WTC11 (cell line): ENCODE data around the gene RFNG. TPM values are rescaled to one million over a fixed set of nuclear protein-coding genes. Genes with fewer than 3 reads are reported as not detected.

Experiments
- ATAC-seq: fragments of 200-7000 bp; cut with Tn5 transposase; 2 replicates; pipeline ENCODE4 v1.10.0; 2021; ENCODE audit warnings: mild to moderate bottlenecking, moderate library complexity
- CTCF ChIA-PET: fragments of 300-600 bp; sonication (Branson Sonifier 250); formaldehyde crosslinking; loops from one replicate; lab custom pipeline; 2021; ENCODE audit warnings: antibody characterized with exemption; lab: Charles Lee
- POLR2A ChIA-PET: fragments of 350-600 bp; sonication (Branson Sonifier 250); formaldehyde crosslinking; loops from one replicate; lab custom pipeline; 2021; ENCODE audit warnings: antibody characterized with exemption; lab: Charles Lee
- DNase-seq: peaks from one replicate; pipeline ENCODE4 v3.0.0; 2021; ENCODE audit warnings: low spot score
- H3K27ac Mint-ChIP-seq: 2 replicates; pipeline ENCODE4 v1.8.0; 2021; ENCODE audit warnings: mixed read lengths
- H3K27me3 Mint-ChIP-seq: 2 replicates; pipeline ENCODE4 v1.8.0; 2021; ENCODE audit warnings: low read depth, mild to moderate bottlenecking, moderate library complexity, mixed read lengths
- H3K36me3 Mint-ChIP-seq: 2 replicates; pipeline ENCODE4 v1.8.0; 2021; ENCODE audit warnings: mixed read lengths
- H3K4me1 Mint-ChIP-seq: 2 replicates; pipeline ENCODE4 v1.8.0; 2022; ENCODE audit warnings: mixed read lengths
- H3K4me3 Mint-ChIP-seq: 2 replicates; pipeline ENCODE4 v1.8.0; 2021; ENCODE audit warnings: mild to moderate bottlenecking, moderate library complexity, mixed read lengths
- H3K9me3 Mint-ChIP-seq: 2 replicates; pipeline ENCODE4 v1.8.0; 2021; ENCODE audit warnings: mixed read lengths
- CREM ChIP-seq: sonication (generic); formaldehyde crosslinking; IDR thresholded peaks from 2 replicates; pipeline ENCODE4 v1.8.1; 2022; ENCODE audit warnings: mild to moderate bottlenecking, missing genetic modification reagents, moderate library complexity
- GRHL2 ChIP-seq: fragments of 250-450 bp; sonication (Bioruptor Pico); IDR thresholded peaks from 2 replicates; pipeline ENCODE4 v1.8.0; 2022; ENCODE audit warnings: mild to moderate bottlenecking, moderate library complexity; ENCODE audit not compliant: insufficient replicate concordance, severe bottlenecking
- MXD4 ChIP-seq: fragments of 250-450 bp; sonication (Bioruptor Pico); IDR thresholded peaks from 2 replicates; pipeline ENCODE4 v1.8.0; 2021; ENCODE audit warnings: mild to moderate bottlenecking, moderate library complexity, borderline replicate concordance
- RORB ChIP-seq: fragments of 250-450 bp; sonication (Bioruptor Pico); IDR thresholded peaks from 2 replicates; pipeline ENCODE4 v1.9.0; 2021; ENCODE audit warnings: mild to moderate bottlenecking
- SP1 ChIP-seq: sonication (generic); formaldehyde crosslinking; conservative IDR thresholded peaks from 2 replicates; pipeline ENCODE4 v1.8.1; 2022; ENCODE audit warnings: missing genetic modification reagents
- TCF7 ChIP-seq: sonication (generic); formaldehyde crosslinking; IDR thresholded peaks from 2 replicates; pipeline ENCODE4 v1.8.0; 2022; ENCODE audit warnings: mild to moderate bottlenecking, low read depth, missing genetic modification reagents, moderate library complexity
- ZNF263 ChIP-seq: sonication (generic); formaldehyde crosslinking; IDR thresholded peaks from 2 replicates; pipeline ENCODE4 v1.8.1; 2022; ENCODE audit warnings: low read depth, mild to moderate bottlenecking, moderate library complexity, missing genetic modification reagents
- total RNA-seq: library from RNA; stranded (reverse); gene quantifications from 3 replicates; pipeline ENCODE4 v1.2.3, GENCODE V29; 2021
- TF ChIP-seq, protein P1 (sequence below): sonication (generic); formaldehyde crosslinking; conservative IDR thresholded peaks from 2 replicates; pipeline ENCODE4 v1.8.1; 2023; ENCODE audit warnings: mild to moderate bottlenecking, low read depth, missing genetic modification reagents, moderate library complexity
- TF ChIP-seq, protein P2 (sequence below): fragments of 250-450 bp; sonication (Bioruptor Pico); IDR thresholded peaks from 2 replicates; pipeline ENCODE4 v1.9.0; 2021; ENCODE audit warnings: mild to moderate bottlenecking
- TF ChIP-seq, protein P3 (sequence below): sonication (generic); formaldehyde crosslinking; IDR thresholded peaks from 2 replicates; pipeline ENCODE4 v1.8.1; 2023; ENCODE audit warnings: mild to moderate bottlenecking, missing genetic modification reagents
- TF ChIP-seq, protein P4 (sequence below): sonication (generic); formaldehyde crosslinking; IDR thresholded peaks from 2 replicates; pipeline ENCODE4 v1.8.0; 2023; ENCODE audit warnings: mild to moderate bottlenecking, missing genetic modification reagents
- TF ChIP-seq, protein P5 (sequence below): sonication (generic); formaldehyde crosslinking; IDR thresholded peaks from 2 replicates; pipeline ENCODE4 v1.8.1; 2023; ENCODE audit warnings: mild to moderate bottlenecking, missing genetic modification reagents
- TF ChIP-seq, protein P6 (sequence below): sonication (generic); formaldehyde crosslinking; IDR thresholded peaks from 2 replicates; pipeline ENCODE4 v1.8.1; 2023; ENCODE audit warnings: mild to moderate bottlenecking, missing genetic modification reagents, borderline replicate concordance

RFNG gene
- total RNA-seq, 1 experiment from 2014 or later: 41.6 TPM

DNA sequence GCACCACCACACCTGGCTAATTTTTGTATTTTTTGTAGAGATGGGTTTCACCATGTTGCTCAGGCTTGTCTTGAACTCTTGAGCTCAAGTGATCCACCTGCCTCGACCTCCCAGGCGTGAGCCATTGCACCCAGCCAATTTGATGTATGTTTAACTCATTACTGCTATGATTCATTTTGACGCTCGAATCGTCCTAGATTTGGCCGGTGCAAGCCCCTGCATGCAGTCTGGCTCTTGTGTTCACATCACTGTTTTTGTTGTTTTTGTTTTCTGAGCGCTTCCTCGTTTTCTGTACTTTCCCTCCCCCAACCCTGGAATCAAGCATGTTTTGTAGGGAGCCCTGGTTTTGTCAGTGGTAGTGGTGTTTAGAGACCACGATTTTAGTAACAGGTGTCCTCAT is 21.8 kb upstream of the RFNG start:
- ATAC-seq: no peak
- TF ChIP-seq, protein P1, sequence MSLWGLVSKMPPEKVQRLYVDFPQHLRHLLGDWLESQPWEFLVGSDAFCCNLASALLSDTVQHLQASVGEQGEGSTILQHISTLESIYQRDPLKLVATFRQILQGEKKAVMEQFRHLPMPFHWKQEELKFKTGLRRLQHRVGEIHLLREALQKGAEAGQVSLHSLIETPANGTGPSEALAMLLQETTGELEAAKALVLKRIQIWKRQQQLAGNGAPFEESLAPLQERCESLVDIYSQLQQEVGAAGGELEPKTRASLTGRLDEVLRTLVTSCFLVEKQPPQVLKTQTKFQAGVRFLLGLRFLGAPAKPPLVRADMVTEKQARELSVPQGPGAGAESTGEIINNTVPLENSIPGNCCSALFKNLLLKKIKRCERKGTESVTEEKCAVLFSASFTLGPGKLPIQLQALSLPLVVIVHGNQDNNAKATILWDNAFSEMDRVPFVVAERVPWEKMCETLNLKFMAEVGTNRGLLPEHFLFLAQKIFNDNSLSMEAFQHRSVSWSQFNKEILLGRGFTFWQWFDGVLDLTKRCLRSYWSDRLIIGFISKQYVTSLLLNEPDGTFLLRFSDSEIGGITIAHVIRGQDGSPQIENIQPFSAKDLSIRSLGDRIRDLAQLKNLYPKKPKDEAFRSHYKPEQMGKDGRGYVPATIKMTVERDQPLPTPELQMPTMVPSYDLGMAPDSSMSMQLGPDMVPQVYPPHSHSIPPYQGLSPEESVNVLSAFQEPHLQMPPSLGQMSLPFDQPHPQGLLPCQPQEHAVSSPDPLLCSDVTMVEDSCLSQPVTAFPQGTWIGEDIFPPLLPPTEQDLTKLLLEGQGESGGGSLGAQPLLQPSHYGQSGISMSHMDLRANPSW (CRISPR knock-in tag): no peak
- TF ChIP-seq TCF7 (CRISPR knock-in tag) (no peak), RORB (CRISPR knock-in tag) (no peak)
- TF ChIP-seq, protein P2, sequence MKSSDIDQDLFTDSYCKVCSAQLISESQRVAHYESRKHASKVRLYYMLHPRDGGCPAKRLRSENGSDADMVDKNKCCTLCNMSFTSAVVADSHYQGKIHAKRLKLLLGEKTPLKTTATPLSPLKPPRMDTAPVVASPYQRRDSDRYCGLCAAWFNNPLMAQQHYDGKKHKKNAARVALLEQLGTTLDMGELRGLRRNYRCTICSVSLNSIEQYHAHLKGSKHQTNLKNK (CRISPR knock-in tag): no peak
- TF ChIP-seq, protein P3, sequence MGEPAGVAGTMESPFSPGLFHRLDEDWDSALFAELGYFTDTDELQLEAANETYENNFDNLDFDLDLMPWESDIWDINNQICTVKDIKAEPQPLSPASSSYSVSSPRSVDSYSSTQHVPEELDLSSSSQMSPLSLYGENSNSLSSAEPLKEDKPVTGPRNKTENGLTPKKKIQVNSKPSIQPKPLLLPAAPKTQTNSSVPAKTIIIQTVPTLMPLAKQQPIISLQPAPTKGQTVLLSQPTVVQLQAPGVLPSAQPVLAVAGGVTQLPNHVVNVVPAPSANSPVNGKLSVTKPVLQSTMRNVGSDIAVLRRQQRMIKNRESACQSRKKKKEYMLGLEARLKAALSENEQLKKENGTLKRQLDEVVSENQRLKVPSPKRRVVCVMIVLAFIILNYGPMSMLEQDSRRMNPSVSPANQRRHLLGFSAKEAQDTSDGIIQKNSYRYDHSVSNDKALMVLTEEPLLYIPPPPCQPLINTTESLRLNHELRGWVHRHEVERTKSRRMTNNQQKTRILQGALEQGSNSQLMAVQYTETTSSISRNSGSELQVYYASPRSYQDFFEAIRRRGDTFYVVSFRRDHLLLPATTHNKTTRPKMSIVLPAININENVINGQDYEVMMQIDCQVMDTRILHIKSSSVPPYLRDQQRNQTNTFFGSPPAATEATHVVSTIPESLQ: no peak
- Mint-ChIP-seq H3K27ac (no peak overlapping the region), H3K4me1 (no peaks in the 10 kb centered on the region), H3K36me3 (peaks cover 3% of the 10 kb centered on the region), H3K9me3 (no peaks in the 10 kb centered on the region), H3K27me3 (peaks cover 17% of the 10 kb centered on the region), H3K4me3 (no peak overlapping the region)
- POLR2A ChIA-PET: no interaction called here
- CTCF ChIA-PET: interaction anchor here (0.8 to 1.7 kb wide), 2 partner anchors 43 to 81 kb away, joined by 4 to 8 read pairs; no protein-coding TSS in a partner anchor
- DNase-seq: no peak

DNA sequence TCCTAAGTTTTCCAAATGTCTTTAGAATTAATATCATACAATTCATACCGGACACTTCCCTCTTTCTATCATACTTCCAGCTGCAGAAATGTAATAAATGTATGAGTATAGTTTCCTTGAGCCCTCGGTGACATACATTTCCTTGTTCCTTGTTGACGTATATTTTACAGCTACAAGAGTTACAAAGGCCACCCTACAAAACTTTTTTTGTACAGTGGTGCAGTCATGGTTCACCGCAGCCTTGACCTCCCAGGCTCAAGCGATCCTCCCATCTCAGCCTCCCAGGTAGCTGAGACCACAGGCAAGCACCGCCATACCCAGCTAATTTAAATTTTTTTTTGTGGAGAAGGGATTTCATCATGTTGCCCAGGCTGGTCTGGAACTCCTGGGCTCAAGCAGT is 21.2 kb upstream of the RFNG start:
- POLR2A ChIA-PET: no interaction called here
- Mint-ChIP-seq H3K27ac (no peak overlapping the region), H3K4me3 (no peak overlapping the region)

DNA sequence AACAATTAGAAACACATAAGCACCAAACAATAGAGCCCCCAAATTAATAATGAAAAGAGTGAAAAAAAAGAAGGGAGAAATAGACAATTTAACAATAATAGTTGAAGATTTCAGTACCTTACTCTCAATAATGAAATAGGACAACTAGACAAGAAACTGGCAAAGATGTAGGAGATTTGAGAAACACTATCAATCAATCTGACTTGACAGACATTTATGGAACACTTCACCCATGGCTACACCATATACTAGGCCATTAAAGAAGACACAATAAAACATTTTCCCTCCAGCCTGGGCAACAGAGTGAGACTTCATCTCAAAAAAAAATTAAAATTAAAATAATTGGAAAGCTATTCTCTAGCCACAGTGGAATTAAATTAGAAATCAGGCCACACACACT is 19.0 kb upstream of the RFNG start:
- H3K4me1 Mint-ChIP-seq: 0 out of 2 replicates have a peak, but pooled peaks cover 2% of the 10 kb centered on the region
- CTCF ChIA-PET: interaction anchor here (1.0 kb wide), 1 partner anchor 51 kb away, joined by 3 read pairs; no protein-coding TSS in a partner anchor
- TF ChIP-seq GRHL2 (no peak), ZNF263 (CRISPR knock-in tag) (no peak), CREM (CRISPR knock-in tag) (no peak)
- TF ChIP-seq, protein P4, sequence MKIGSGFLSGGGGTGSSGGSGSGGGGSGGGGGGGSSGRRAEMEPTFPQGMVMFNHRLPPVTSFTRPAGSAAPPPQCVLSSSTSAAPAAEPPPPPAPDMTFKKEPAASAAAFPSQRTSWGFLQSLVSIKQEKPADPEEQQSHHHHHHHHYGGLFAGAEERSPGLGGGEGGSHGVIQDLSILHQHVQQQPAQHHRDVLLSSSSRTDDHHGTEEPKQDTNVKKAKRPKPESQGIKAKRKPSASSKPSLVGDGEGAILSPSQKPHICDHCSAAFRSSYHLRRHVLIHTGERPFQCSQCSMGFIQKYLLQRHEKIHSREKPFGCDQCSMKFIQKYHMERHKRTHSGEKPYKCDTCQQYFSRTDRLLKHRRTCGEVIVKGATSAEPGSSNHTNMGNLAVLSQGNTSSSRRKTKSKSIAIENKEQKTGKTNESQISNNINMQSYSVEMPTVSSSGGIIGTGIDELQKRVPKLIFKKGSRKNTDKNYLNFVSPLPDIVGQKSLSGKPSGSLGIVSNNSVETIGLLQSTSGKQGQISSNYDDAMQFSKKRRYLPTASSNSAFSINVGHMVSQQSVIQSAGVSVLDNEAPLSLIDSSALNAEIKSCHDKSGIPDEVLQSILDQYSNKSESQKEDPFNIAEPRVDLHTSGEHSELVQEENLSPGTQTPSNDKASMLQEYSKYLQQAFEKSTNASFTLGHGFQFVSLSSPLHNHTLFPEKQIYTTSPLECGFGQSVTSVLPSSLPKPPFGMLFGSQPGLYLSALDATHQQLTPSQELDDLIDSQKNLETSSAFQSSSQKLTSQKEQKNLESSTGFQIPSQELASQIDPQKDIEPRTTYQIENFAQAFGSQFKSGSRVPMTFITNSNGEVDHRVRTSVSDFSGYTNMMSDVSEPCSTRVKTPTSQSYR (CRISPR knock-in tag): no peak
- TF ChIP-seq, protein P5, sequence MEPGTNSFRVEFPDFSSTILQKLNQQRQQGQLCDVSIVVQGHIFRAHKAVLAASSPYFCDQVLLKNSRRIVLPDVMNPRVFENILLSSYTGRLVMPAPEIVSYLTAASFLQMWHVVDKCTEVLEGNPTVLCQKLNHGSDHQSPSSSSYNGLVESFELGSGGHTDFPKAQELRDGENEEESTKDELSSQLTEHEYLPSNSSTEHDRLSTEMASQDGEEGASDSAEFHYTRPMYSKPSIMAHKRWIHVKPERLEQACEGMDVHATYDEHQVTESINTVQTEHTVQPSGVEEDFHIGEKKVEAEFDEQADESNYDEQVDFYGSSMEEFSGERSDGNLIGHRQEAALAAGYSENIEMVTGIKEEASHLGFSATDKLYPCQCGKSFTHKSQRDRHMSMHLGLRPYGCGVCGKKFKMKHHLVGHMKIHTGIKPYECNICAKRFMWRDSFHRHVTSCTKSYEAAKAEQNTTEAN (CRISPR knock-in tag): no peak
- TF ChIP-seq, protein P6, sequence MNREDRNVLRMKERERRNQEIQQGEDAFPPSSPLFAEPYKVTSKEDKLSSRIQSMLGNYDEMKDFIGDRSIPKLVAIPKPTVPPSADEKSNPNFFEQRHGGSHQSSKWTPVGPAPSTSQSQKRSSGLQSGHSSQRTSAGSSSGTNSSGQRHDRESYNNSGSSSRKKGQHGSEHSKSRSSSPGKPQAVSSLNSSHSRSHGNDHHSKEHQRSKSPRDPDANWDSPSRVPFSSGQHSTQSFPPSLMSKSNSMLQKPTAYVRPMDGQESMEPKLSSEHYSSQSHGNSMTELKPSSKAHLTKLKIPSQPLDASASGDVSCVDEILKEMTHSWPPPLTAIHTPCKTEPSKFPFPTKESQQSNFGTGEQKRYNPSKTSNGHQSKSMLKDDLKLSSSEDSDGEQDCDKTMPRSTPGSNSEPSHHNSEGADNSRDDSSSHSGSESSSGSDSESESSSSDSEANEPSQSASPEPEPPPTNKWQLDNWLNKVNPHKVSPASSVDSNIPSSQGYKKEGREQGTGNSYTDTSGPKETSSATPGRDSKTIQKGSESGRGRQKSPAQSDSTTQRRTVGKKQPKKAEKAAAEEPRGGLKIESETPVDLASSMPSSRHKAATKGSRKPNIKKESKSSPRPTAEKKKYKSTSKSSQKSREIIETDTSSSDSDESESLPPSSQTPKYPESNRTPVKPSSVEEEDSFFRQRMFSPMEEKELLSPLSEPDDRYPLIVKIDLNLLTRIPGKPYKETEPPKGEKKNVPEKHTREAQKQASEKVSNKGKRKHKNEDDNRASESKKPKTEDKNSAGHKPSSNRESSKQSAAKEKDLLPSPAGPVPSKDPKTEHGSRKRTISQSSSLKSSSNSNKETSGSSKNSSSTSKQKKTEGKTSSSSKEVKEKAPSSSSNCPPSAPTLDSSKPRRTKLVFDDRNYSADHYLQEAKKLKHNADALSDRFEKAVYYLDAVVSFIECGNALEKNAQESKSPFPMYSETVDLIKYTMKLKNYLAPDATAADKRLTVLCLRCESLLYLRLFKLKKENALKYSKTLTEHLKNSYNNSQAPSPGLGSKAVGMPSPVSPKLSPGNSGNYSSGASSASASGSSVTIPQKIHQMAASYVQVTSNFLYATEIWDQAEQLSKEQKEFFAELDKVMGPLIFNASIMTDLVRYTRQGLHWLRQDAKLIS: no peak
- DNase-seq (no peak), ATAC-seq (no peak)
- no peak overlapping the region for H3K27ac Mint-ChIP-seq
- no peaks in the 10 kb centered on the region for H3K9me3 Mint-ChIP-seq
- no peaks in the 10 kb centered on the region for H3K36me3 Mint-ChIP-seq
- no peak overlapping the region for H3K4me3 Mint-ChIP-seq
- peaks cover 17% of the 10 kb centered on the region for H3K27me3 Mint-ChIP-seq
- POLR2A ChIA-PET: no interaction called here

More for the DNA sequence above, 21.2 kb upstream of the RFNG start:
- TF ChIP-seq MXD4 (CRISPR knock-in tag) (no peak), SP1 (CRISPR knock-in tag) (no peak)
- Mint-ChIP-seq H3K27me3 (peaks cover 17% of the 10 kb centered on the region), H3K9me3 (no peaks in the 10 kb centered on the region), H3K36me3 (no peaks in the 10 kb centered on the region), H3K4me1 (no peaks in the 10 kb centered on the region)
- CTCF ChIA-PET: interaction anchor here (0.8 to 1.7 kb wide), 2 partner anchors 42 to 81 kb away, joined by 4 to 8 read pairs; no protein-coding TSS in a partner anchor
- ATAC-seq: no peak
- no peak for DNase-seq
